Brain microvascular endothelial cell (primary cell): ENCODE data around the gene BICD1.
A peak's percentile ranks its signal among the peaks of the same experiment; 100 is the strongest.

Experiments used
- DNase-seq: peaks from one replicate; pipeline ENCODE4 v3.0.0-alpha.2; 2020
- H3K27ac ChIP-seq: fragments of 250-450 bp; sonication (Bioruptor Pico); 2 replicates; pipeline ENCODE4 v1.5.1; 2020; ENCODE audit warnings: mild to moderate bottlenecking, moderate library complexity
- H3K27me3 ChIP-seq: fragments of 250-450 bp; sonication (Bioruptor Pico); replicated peaks from 2 replicates; pipeline ENCODE4 v1.5.1; 2020; ENCODE audit warnings: mild to moderate bottlenecking
- H3K36me3 ChIP-seq: fragments of 250-450 bp; sonication (Bioruptor Pico); replicated peaks from 2 replicates; pipeline ENCODE4 v1.5.1; 2020; ENCODE audit warnings: mild to moderate bottlenecking
- H3K4me3 ChIP-seq: 2 replicates; pipeline ENCODE4 v1.5.1; 2011; ENCODE audit warnings: low read depth, mild to moderate bottlenecking, control low read depth, low read length, moderate library complexity
- CTCF ChIP-seq: IDR thresholded peaks from 2 replicates; pipeline ENCODE4 v1.5.1; 2011; ENCODE audit warnings: low read depth, mild to moderate bottlenecking, moderate library complexity, low read length, control low read depth, inconsistent platforms; ENCODE audit errors: missing control alignments
- in situ Hi-C: cut with HindIII; loops from 2 replicates; pipeline ENCODE4 v1.10.0; 2017; ENCODE audit warnings: low sequenced_read_pairs, low pct_ligation_motif_present

Gene BICD1

DNA sequence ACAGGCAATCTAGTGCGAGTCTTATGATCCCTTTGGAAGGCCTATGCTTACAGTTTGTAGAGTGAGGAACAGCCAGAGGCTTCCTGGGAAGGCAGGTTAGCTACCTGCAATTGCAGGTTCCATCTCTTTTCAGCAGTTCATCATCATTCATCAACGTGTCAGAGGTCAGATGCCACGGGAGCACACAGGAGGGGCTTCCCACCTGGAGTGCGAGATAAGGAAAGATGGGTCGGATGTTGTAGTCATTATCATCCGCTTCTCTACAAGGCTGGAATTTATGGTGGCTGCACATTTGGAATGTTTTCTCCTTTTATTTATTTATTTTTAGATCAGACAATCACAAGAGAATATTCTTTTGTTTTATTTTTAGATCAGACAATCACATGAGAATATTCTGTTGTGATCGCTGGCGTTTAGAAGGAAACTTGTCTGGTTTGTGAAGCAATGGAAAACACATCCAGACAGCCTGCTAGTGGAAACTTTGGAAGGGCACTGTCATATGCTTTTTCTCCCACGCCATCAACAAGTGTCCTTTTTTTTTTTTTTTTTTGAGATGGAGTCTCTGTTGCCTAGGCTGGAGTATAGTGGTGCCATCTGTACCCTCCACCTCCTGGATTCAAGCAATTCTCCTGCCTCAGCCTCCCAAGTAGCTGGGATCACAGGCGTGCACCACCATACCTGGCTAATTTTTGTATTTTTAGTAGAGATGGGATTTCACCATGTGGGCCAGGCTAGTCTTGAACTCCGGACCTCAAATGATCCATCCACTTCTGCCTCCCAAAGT is 1.9 kb upstream of the BICD1 start:
- H3K27me3 ChIP-seq: no peaks in the 10 kb centered on the region
- H3K36me3 ChIP-seq: no peaks in the 10 kb centered on the region
- no peak for DNase-seq
- no peak overlapping the region for H3K4me3 ChIP-seq
- TF ChIP-seq CTCF: no peak
- in situ Hi-C loops: no loop called here
- H3K27ac ChIP-seq: no peak overlapping the region

DNA sequence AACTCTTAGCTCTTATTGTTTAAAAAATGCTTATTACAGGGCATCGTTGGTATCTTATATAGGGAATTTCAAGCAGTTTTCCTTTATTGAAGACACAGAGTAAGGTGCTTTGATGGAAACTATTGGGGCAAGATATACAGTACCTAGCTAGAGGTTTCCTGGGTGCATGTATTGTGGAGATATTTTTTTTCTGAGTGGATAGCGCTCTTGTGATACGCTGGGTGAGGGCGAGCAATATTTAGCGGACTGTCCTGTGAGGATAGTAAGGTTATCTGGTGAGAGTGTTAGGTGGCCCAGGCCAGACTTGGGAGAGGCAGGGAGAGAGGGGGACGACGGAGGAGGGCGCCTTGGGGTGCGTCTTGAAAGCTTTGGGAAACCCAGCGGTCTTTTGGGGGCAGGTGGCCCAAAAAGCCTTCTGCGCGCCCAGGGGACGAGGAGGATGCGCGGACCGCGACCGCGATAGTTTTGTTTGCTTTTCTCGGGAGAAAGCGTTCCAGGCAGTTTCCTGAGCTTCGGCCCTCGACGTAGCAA is 596 bp upstream of the BICD1 start:
- DNase-seq: no peak
- Histone ChIP-seq H3K27ac (peak overlapping the region; percentile 78), H3K4me3 (peak overlapping the region; percentile 74), H3K27me3 (no peaks in the 10 kb centered on the region), H3K36me3 (no peaks in the 10 kb centered on the region)
- in situ Hi-C loops: no loop called here
- TF ChIP-seq CTCF: no peak

DNA sequence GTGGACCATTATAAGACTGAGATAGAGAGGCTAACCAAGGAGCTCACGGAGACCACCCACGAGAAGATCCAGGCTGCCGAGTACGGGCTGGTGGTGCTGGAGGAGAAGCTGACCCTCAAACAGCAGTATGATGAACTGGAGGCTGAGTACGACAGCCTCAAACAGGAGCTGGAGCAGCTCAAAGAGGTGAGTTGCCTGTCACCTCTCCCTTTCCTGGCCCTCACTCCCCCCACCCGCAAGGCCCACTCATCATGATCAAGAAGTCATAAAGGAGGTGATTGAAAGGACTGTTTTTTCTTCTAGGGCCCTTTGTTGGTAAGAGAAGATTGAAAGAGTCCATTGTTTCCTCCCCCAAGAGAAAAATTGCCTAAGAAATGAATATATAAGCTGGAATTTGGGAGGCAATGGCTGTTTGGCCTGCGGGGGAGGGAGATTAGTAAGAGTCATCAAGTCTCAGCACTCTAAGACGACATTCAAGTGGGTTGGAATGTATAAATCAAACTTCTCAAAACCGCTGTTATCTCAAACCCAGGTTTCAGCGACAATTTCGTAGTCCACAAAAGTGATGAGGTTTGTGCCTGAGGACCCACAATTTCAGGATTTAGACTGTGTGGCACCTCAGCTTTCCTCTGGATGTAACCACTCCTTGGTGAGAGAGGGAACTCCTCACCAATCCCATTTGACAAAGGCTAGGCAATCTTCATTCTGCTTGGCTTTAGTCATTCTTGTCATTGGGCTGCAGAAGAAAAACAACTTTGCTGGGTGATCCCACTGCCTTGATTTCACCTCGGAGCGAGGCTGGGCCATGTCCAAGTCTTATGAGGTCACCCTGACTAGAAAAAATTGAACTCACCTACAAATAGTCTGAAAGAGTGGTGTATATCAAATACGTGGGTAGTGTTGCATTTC is 966 bp downstream of the BICD1 start:
- Histone ChIP-seq H3K27me3 (no peaks in the 10 kb centered on the region), H3K4me3 (peak overlapping the region; percentile 74), H3K36me3 (no peaks in the 10 kb centered on the region), H3K27ac (peak overlapping the region; percentile 78)
- in situ Hi-C loops: no loop called here
- peak; percentile 68 for DNase-seq
- no peak for TF ChIP-seq CTCF

DNA sequence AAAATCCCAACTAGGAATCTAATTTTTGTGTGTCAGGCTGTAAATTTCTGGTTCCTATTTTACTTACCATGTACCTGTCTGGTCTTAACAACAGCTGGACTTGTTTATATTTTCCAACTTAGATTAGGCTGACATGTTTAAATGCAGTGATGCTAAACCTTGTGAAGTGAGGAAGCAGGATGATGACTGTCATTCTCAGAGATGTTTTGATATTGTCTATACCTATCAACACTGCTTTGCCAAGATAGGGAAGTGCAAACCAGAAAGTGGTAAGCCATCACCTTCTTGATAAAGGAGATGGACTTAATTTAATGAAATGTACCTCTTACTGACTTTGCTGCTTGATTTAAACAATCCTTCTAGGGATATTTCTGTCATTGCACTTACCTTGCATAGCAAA is 2.1 kb downstream of the BICD1 start:
- no peak for DNase-seq
- H3K27me3 ChIP-seq: no peaks in the 10 kb centered on the region
- H3K27ac ChIP-seq: no peak overlapping the region
- H3K4me3 ChIP-seq: peak overlapping the region; percentile 74
- in situ Hi-C loops: no loop called here
- H3K36me3 ChIP-seq: no peaks in the 10 kb centered on the region
- TF ChIP-seq CTCF: no peak

- H3K27ac ChIP-seq: no peak overlapping the region
These were observed 3.8 kb downstream of the BICD1 start for GRCh38 chr12:32110417-32110816.

More at GRCh38 chr12:32110417-32110816, 3.8 kb downstream of the BICD1 start:
- in situ Hi-C loops: no loop called here
- Histone ChIP-seq H3K36me3 (no peaks in the 10 kb centered on the region), H3K4me3 (no peak overlapping the region), H3K27me3 (no peaks in the 10 kb centered on the region)
- TF ChIP-seq CTCF: no peak
- DNase-seq: no peak
